Metanephros (tissue), 1 donor: Measurements from ENCODE around the gene NR2F1-AS1. TPM values are rescaled to one million over a fixed set of nuclear protein-coding genes. Genes with fewer than 3 reads are reported as not detected.

ENCODE experiments used
- total RNA-seq: library from RNA; depleted of rRNA; stranded (reverse); fragments of >200 nt; gene quantifications from one replicate; pipeline ENCODE4 v1.2.3, GENCODE V29; 2014

NR2F1-AS1 gene
- total RNA-seq = 43.2 TPM

GRCh38 chr5:93580927-93581445 is at the start of gene NR2F1-AS1:
TSS of gene NR2F1-AS1 (minus strand) at chr5:93581219.

GRCh38 chr5:93582677-93583438 is 1.8 kb upstream of the NR2F1-AS1 start, which contains the start of gene NR2F1:
TSS of gene NR2F1 (plus strand) at chr5:93583222. CDS start at chr5:93585024, 1,802 bp downstream.

Other genes with a start within 250 kb of the NR2F1-AS1 start
- 292 TPM for gene NR2F1, start 2.0 kb upstream of the NR2F1-AS1 start, total RNA-seq
- gene POU5F2, start 160.4 kb upstream of the NR2F1-AS1 start, total RNA-seq = 5.1 TPM